DOHH2 (cell line): ENCODE data around the gene INSC.

Experiments used
- CTCF ChIP-seq: fragments of 200-600 bp; sonication (generic); IDR thresholded peaks from one replicate; pipeline ENCODE4 v1.5.1; 2014; ENCODE audit warnings: antibody characterized with exemption, mild to moderate bottlenecking, low read depth, low read length; ENCODE audit not compliant: poor library complexity, severe bottlenecking
- EZH2phosphoT487 ChIP-seq: fragments of 200-600 bp; sonication (generic); IDR thresholded peaks from 2 replicates; pipeline ENCODE4 v1.6.1; 2017; ENCODE audit warnings: borderline replicate concordance, mild to moderate bottlenecking, antibody characterized with exemption, low read length, moderate library complexity, mixed read lengths

DNA sequence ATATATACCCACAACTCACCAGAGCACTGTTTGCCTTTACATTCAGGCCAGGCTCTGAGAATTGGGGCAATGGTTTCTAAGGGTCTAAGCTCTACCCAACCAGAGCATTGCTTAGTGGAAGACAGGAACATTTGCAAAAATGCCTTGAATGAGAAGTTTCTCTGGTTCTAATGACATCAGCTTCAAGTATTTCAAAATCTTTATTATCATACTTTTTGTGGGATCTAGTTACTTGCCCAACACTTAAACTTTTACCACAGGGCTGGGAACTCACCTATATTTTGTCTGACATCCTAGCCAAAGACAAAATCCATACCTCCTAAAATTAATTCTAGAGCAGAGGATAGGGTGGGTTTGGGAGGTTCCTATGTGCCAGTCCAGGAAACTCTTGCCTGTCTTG lies 51.5 kb downstream of the INSC start:
- TF ChIP-seq CTCF (no peak), EZH2phosphoT487 (no peak)
